Trophoblast cell (in vitro differentiated cells and primary cell): Measurements from ENCODE around the gene PSMA7.

Experiments used
- DNase-seq, 2 donors: peaks; one replicate each; pipeline ENCODE4 v3.0.0-alpha.2; 2016
- H2AFZ ChIP-seq: 2 replicates; pipeline ENCODE4 v1.6.1; 2013; ENCODE audit warnings: low read length, moderate library complexity, mild to moderate bottlenecking; ENCODE audit not compliant: insufficient read depth, poor library complexity
- H2AK5ac ChIP-seq: 2 replicates; pipeline ENCODE4 v1.6.1; 2013; ENCODE audit warnings: mild to moderate bottlenecking, low read length
- H2BK120ac ChIP-seq: 2 replicates; pipeline ENCODE4 v1.6.1; 2013; ENCODE audit warnings: low read length, mild to moderate bottlenecking, moderate library complexity; ENCODE audit not compliant: insufficient read depth, poor library complexity
- H2BK12ac ChIP-seq: 2 replicates; pipeline ENCODE4 v1.6.1; 2013; ENCODE audit warnings: mild to moderate bottlenecking, low read length, moderate library complexity
- H2BK5ac ChIP-seq: 2 replicates; pipeline ENCODE4 v1.6.1; 2013; ENCODE audit warnings: low read length, low read depth, moderate library complexity, mild to moderate bottlenecking; ENCODE audit not compliant: poor library complexity
- H3K14ac ChIP-seq: 2 replicates; pipeline ENCODE4 v1.6.1; 2013; ENCODE audit warnings: mild to moderate bottlenecking, low read length
- H3K18ac ChIP-seq: 2 replicates; pipeline ENCODE4 v1.6.1; 2013; ENCODE audit warnings: mild to moderate bottlenecking, low read length
- H3K23ac ChIP-seq: 2 replicates; pipeline ENCODE4 v1.6.1; 2013; ENCODE audit warnings: low read length
- H3K27ac ChIP-seq: 2 replicates; pipeline ENCODE4 v1.5.1; 2013; ENCODE audit warnings: low read depth, mild to moderate bottlenecking, inconsistent platforms, low read length, moderate library complexity
- H3K27me3 ChIP-seq: 2 replicates; pipeline ENCODE4 v1.6.1; 2013; ENCODE audit warnings: inconsistent platforms, mild to moderate bottlenecking, low read length, moderate library complexity; ENCODE audit not compliant: insufficient read depth
- H3K36me3 ChIP-seq, 2 experiments: 1 replicate in 1 of 2; 2 replicates in 1 of 2; pipeline ENCODE4 v1.6.1; 2013; ENCODE audit warnings: low read length in 2 of 2, mild to moderate bottlenecking in 2 of 2, moderate library complexity in 1 of 2; ENCODE audit not compliant: insufficient read depth in 2 of 2, control insufficient read depth in 1 of 2
- H3K4ac ChIP-seq: 2 replicates; pipeline ENCODE4 v1.6.1; 2013; ENCODE audit warnings: low read depth, mild to moderate bottlenecking, low read length, moderate library complexity
- H3K4me1 ChIP-seq, 2 experiments: 1 replicate in 1 of 2; 2 replicates in 1 of 2; pipeline ENCODE4 v1.6.1; 2013; ENCODE audit warnings: low read length in 2 of 2, mild to moderate bottlenecking in 2 of 2, moderate library complexity in 1 of 2; ENCODE audit not compliant: insufficient read depth in 2 of 2, control insufficient read depth in 1 of 2
- H3K4me2 ChIP-seq: 2 replicates; pipeline ENCODE4 v1.6.1; 2013; ENCODE audit warnings: inconsistent platforms, mild to moderate bottlenecking, low read length, moderate library complexity
- H3K4me3 ChIP-seq: 2 replicates; pipeline ENCODE4 v1.5.1; 2013; ENCODE audit warnings: mild to moderate bottlenecking, low read depth, low read length, inconsistent platforms
- H3K79me1 ChIP-seq: one replicate; pipeline ENCODE4 v1.6.1; 2013; ENCODE audit warnings: low read length
- H3K79me2 ChIP-seq: 2 replicates; pipeline ENCODE4 v1.6.1; 2013; ENCODE audit warnings: low read length, mild to moderate bottlenecking; ENCODE audit not compliant: control insufficient read depth, insufficient read depth, poor library complexity
- H3K9ac ChIP-seq: 2 replicates; pipeline ENCODE4 v1.6.1; 2013; ENCODE audit warnings: mild to moderate bottlenecking, low read length
- H3K9me3 ChIP-seq: 2 replicates; pipeline ENCODE4 v1.6.1; 2013; ENCODE audit warnings: low read depth, mild to moderate bottlenecking, control low read depth, inconsistent platforms, low read length; ENCODE audit not compliant: insufficient read depth
- H4K12ac ChIP-seq: 2 replicates; pipeline ENCODE4 v1.6.1; 2013; ENCODE audit warnings: low read depth, mild to moderate bottlenecking, low read length, moderate library complexity
- H4K8ac ChIP-seq: 2 replicates; pipeline ENCODE4 v1.6.1; 2013; ENCODE audit warnings: low read depth, mild to moderate bottlenecking, low read length, moderate library complexity
- H4K91ac ChIP-seq: one replicate; pipeline ENCODE4 v1.6.1; 2013; ENCODE audit warnings: low read depth, mild to moderate bottlenecking, low read length, moderate library complexity
- WGBS: extraction: QIAGEN DNeasy Blood & Tissue Kit; methylation state at CpG from one replicate; pipeline ENCODE4 v1.1.7; 2013; ENCODE audit warnings: missing lambda C conversion rate; ENCODE audit not compliant: insufficient read length, insufficient coverage; ENCODE audit errors: extremely low coverage; 5-methylcytosine and 5-hydroxymethylcytosine counted together

PSMA7 gene

GRCh38 chr20:62118113-62119043, 24.8 kb downstream of the PSMA7 start:
- Histone ChIP-seq H3K79me2 (peaks cover 7% of the 10 kb centered on the region), H3K9ac (no peak overlapping the region), H3K27me3 (no peaks in the 10 kb centered on the region), H3K9me3 (no peaks in the 10 kb centered on the region), H2BK120ac (no peak overlapping the region), H4K8ac (no peak overlapping the region), H2BK5ac (no peak overlapping the region), H3K4me3 (no peak overlapping the region), H3K4me1 (peaks cover 3% of the 10 kb centered on the region in 2 experiments), H2AFZ (no peak overlapping the region), H3K18ac (no peak overlapping the region), H4K12ac (no peak overlapping the region), H3K79me1 (peaks cover 8% of the 10 kb centered on the region), H3K14ac (no peak overlapping the region), H3K36me3 (no peaks in the 10 kb centered on the region), H2AK5ac (no peak overlapping the region), H3K27ac (no peak overlapping the region), H2BK12ac (no peak overlapping the region), H3K4ac (no peak overlapping the region), H4K91ac (no peak overlapping the region), H3K4me2 (no peak overlapping the region), H3K23ac (no peak overlapping the region)
- WGBS = no CpG with 5 or more reads among the region's 21 CpGs
- DNase-seq = no peak

- Histone ChIP-seq H3K14ac (no peak overlapping the region), H3K4ac (no peak overlapping the region), H2BK5ac (no peak overlapping the region), H2BK120ac (no peak overlapping the region), H3K36me3 (no peaks in the 10 kb centered on the region), H4K91ac (no peak overlapping the region), H3K23ac (no peak overlapping the region), H3K4me1 (no peaks in the 10 kb centered on the region), H2AK5ac (no peak overlapping the region), H3K79me2 (peaks cover 2% of the 10 kb centered on the region), H2BK12ac (no peak overlapping the region), H2AFZ (no peak overlapping the region), H4K8ac (no peak overlapping the region), H3K4me2 (no peak overlapping the region), H3K9ac (no peak overlapping the region), H3K4me3 (no peak overlapping the region), H3K18ac (no peak overlapping the region), H3K9me3 (peaks cover 2% of the 10 kb centered on the region), H3K27ac (no peak overlapping the region), H3K27me3 (no peaks in the 10 kb centered on the region), H3K79me1 (peaks cover 8% of the 10 kb centered on the region), H4K12ac (no peak overlapping the region)
- no CpG with 5 or more reads among the region's 15 CpGs for WGBS
- DNase-seq = no peak
Observed at GRCh38 chr20:62117658-62118057, 25.5 kb downstream of the PSMA7 start.

- no peak overlapping the region for H2BK12ac ChIP-seq
- no peak overlapping the region for H3K18ac ChIP-seq
- H3K27me3 ChIP-seq = no peaks in the 10 kb centered on the region
- H2AK5ac ChIP-seq = no peak overlapping the region
- no peak overlapping the region for H3K9ac ChIP-seq
- no peak overlapping the region for H2AFZ ChIP-seq
- no peaks in the 10 kb centered on the region for H3K4me1 ChIP-seq
- no peak overlapping the region for H3K4me3 ChIP-seq
- no peaks in the 10 kb centered on the region for H3K36me3 ChIP-seq
- no peak overlapping the region for H4K12ac ChIP-seq
- peaks cover 5% of the 10 kb centered on the region for H3K79me1 ChIP-seq
- no peak overlapping the region for H3K4me2 ChIP-seq
- no peak overlapping the region for H3K23ac ChIP-seq
- WGBS = no CpG with 5 or more reads among the region's 9 CpGs
- H3K79me2 ChIP-seq = no peaks in the 10 kb centered on the region
- H4K8ac ChIP-seq = no peak overlapping the region
- no peak overlapping the region for H4K91ac ChIP-seq
- no peak overlapping the region for H3K27ac ChIP-seq
- H3K14ac ChIP-seq = no peak overlapping the region
- DNase-seq = no peak
- no peak overlapping the region for H2BK5ac ChIP-seq
- peaks cover 6% of the 10 kb centered on the region for H3K9me3 ChIP-seq
- no peak overlapping the region for H2BK120ac ChIP-seq
- H3K4ac ChIP-seq = no peak overlapping the region
Observed at GRCh38 chr20:62117362-62117646, 25.9 kb downstream of the PSMA7 start.

GRCh38 chr20:62116558-62117361, 26.4 kb downstream of the PSMA7 start:
- no peaks in the 10 kb centered on the region for H3K79me2 ChIP-seq
- H4K91ac ChIP-seq = no peak overlapping the region
- no peak overlapping the region for H2BK120ac ChIP-seq
- no peak overlapping the region for H2BK12ac ChIP-seq
- H3K18ac ChIP-seq = no peak overlapping the region
- no peak overlapping the region for H3K23ac ChIP-seq
- H3K4me1 ChIP-seq = no peaks in the 10 kb centered on the region
- no peak overlapping the region for H4K12ac ChIP-seq
- no peak for DNase-seq
- H3K9ac ChIP-seq = no peak overlapping the region
- no peaks in the 10 kb centered on the region for H3K27me3 ChIP-seq
- H3K79me1 ChIP-seq = peaks cover 5% of the 10 kb centered on the region
- H3K36me3 ChIP-seq = no peaks in the 10 kb centered on the region
- no CpG with 5 or more reads among the region's 38 CpGs for WGBS
- H3K4me3 ChIP-seq = no peak overlapping the region
- H3K4ac ChIP-seq = no peak overlapping the region
- H3K14ac ChIP-seq = no peak overlapping the region
- peaks cover 10% of the 10 kb centered on the region for H3K9me3 ChIP-seq
- H4K8ac ChIP-seq = no peak overlapping the region
- no peak overlapping the region for H3K4me2 ChIP-seq
- no peak overlapping the region for H2AK5ac ChIP-seq
- no peak overlapping the region for H2BK5ac ChIP-seq
- no peak overlapping the region for H3K27ac ChIP-seq
- no peak overlapping the region for H2AFZ ChIP-seq
